Calu3 (cell line): ENCODE measurements around the gene ZBTB20. TPM values are rescaled to one million over a fixed set of nuclear protein-coding genes. Genes with fewer than 3 reads are reported as not detected.

Experiments used
- BruUV-seq: library from RNA; stranded (reverse); fragments of 400-500 nt; replicated peaks from 2 replicates; lab custom pipeline; 2021; lab: Mats Ljungman, UMichigan
- CTCF ChIA-PET: fragments of 300-600 bp; sonication (Branson Sonifier 250); formaldehyde crosslinking; loops from one replicate; lab custom pipeline; 2022; ENCODE audit warnings: antibody characterized with exemption; lab: Charles Lee
- DNase-seq: peaks from one replicate; pipeline ENCODE4 v3.0.0; 2022
- H3K27ac Mint-ChIP-seq: one replicate; pipeline ENCODE4 v1.8.0; 2022; ENCODE audit warnings: mixed read lengths; ENCODE audit not compliant: unreplicated experiment
- H3K27me3 Mint-ChIP-seq: one replicate; pipeline ENCODE4 v1.8.0; 2022; ENCODE audit warnings: mixed read lengths; ENCODE audit not compliant: unreplicated experiment
- H3K36me3 Mint-ChIP-seq: one replicate; pipeline ENCODE4 v1.8.0; 2022; ENCODE audit warnings: mild to moderate bottlenecking, moderate library complexity, mixed read lengths; ENCODE audit not compliant: insufficient read depth, unreplicated experiment
- H3K4me1 Mint-ChIP-seq: one replicate; pipeline ENCODE4 v1.8.0; 2022; ENCODE audit warnings: mild to moderate bottlenecking, low read depth, mixed read lengths; ENCODE audit not compliant: unreplicated experiment
- H3K4me3 Mint-ChIP-seq: one replicate; pipeline ENCODE4 v1.8.0; 2022; ENCODE audit warnings: mild to moderate bottlenecking, low read depth, moderate library complexity, mixed read lengths; ENCODE audit not compliant: unreplicated experiment
- H3K9me3 Mint-ChIP-seq: one replicate; pipeline ENCODE4 v1.8.0; 2022; ENCODE audit warnings: low read depth, mixed read lengths; ENCODE audit not compliant: unreplicated experiment
- intact Hi-C: fragments of 100-400 bp; cut with micrococcal nuclease; formaldehyde crosslinking; loops from one replicate; pipeline ENCODE4 v1.10.0; 2022; ENCODE audit not compliant: unreplicated experiment
- total RNA-seq: library from RNA; stranded (reverse); gene quantifications from 2 replicates; pipeline ENCODE4 v1.2.3, GENCODE V29; 2022
- TF ChIP-seq, protein P1 (sequence below): fragments of 200-600 bp; IDR thresholded peaks from one replicate; pipeline ENCODE4 v1.8.0; 2022; ENCODE audit warnings: antibody characterized with exemption; ENCODE audit not compliant: unreplicated experiment

The ZBTB20 gene
- total RNA-seq, 1 experiment from 2014 or later = 24.1 TPM

- H3K27me3 Mint-ChIP-seq = no peaks in the 10 kb centered on the region
- H3K36me3 Mint-ChIP-seq = no peaks in the 10 kb centered on the region
- intact Hi-C loops = no loop called here
- CTCF ChIA-PET = interaction anchor here (0.6 kb wide), 1 partner anchor 67 kb away, joined by 7 read pairs; no protein-coding TSS in a partner anchor
- TF ChIP-seq, protein P1, sequence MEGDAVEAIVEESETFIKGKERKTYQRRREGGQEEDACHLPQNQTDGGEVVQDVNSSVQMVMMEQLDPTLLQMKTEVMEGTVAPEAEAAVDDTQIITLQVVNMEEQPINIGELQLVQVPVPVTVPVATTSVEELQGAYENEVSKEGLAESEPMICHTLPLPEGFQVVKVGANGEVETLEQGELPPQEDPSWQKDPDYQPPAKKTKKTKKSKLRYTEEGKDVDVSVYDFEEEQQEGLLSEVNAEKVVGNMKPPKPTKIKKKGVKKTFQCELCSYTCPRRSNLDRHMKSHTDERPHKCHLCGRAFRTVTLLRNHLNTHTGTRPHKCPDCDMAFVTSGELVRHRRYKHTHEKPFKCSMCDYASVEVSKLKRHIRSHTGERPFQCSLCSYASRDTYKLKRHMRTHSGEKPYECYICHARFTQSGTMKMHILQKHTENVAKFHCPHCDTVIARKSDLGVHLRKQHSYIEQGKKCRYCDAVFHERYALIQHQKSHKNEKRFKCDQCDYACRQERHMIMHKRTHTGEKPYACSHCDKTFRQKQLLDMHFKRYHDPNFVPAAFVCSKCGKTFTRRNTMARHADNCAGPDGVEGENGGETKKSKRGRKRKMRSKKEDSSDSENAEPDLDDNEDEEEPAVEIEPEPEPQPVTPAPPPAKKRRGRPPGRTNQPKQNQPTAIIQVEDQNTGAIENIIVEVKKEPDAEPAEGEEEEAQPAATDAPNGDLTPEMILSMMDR = no peak
- DNase-seq = no peak
- no peak overlapping the region for H3K27ac Mint-ChIP-seq
- H3K9me3 Mint-ChIP-seq = no peaks in the 10 kb centered on the region
- H3K4me3 Mint-ChIP-seq = no peak overlapping the region
- BruUV-seq = no TSS peak
- H3K4me1 Mint-ChIP-seq = no peaks in the 10 kb centered on the region
Observed at GRCh38 chr3:114858329-114858728, 288.8 kb downstream of the ZBTB20 start.

GRCh38 chr3:114857299-114857701 lies 289.8 kb downstream of the ZBTB20 start:
- Mint-ChIP-seq H3K36me3 (no peaks in the 10 kb centered on the region), H3K4me3 (no peak overlapping the region), H3K4me1 (no peaks in the 10 kb centered on the region), H3K9me3 (no peaks in the 10 kb centered on the region), H3K27me3 (no peaks in the 10 kb centered on the region), H3K27ac (no peak overlapping the region)
- intact Hi-C loops = no loop called here
- no TSS peak for BruUV-seq
- TF ChIP-seq, protein P1 = no peak
- CTCF ChIA-PET = no interaction called here
- DNase-seq = no peak

DNA sequence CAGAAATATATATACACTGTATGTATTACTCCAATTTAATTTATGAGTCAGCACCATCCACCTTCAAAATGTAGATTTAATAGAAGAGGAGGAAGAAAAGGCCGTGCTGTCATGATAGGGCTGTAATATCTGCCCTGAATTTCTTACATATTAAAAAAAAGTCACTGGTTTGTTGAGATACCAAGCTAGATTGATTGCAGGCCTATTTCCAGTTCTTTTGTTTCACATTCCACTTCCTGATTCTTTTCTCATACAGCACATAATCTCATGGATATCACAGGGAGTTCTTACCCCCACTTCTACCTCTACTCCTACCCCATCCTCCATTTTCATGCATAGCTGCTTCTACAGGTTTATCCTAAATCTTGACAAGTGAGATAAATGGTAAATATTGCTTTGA lies 290.3 kb downstream of the ZBTB20 start:
- DNase-seq = no peak
- H3K27me3 Mint-ChIP-seq = no peaks in the 10 kb centered on the region
- H3K9me3 Mint-ChIP-seq = no peaks in the 10 kb centered on the region
- TF ChIP-seq, protein P1 = no peak
- H3K36me3 Mint-ChIP-seq = no peaks in the 10 kb centered on the region
- no TSS peak for BruUV-seq
- no peaks in the 10 kb centered on the region for H3K4me1 Mint-ChIP-seq
- intact Hi-C loops = no loop called here
- no peak overlapping the region for H3K27ac Mint-ChIP-seq
- CTCF ChIA-PET = no interaction called here
- no peak overlapping the region for H3K4me3 Mint-ChIP-seq

DNA sequence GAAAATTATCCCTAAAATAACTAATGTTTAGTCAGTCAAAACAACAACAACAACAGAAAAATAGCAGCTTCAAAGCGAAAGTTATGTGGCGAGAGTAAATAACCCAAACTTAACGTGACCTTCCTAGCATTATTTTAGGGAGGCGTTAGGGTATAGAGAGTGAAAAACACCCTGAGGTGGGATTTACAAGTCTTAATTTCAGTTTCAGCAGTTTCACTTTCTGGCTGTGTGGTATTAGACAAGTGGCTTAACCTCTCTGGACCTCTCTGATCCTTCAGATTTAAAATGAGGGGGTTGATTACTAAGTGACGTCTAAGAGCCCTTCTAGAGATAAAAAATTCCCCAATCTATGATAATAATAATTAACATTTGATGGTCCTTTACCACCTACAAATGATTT lies 291.2 kb downstream of the ZBTB20 start:
- Mint-ChIP-seq H3K9me3 (no peaks in the 10 kb centered on the region), H3K36me3 (no peaks in the 10 kb centered on the region), H3K27me3 (no peaks in the 10 kb centered on the region), H3K27ac (no peak overlapping the region), H3K4me1 (no peaks in the 10 kb centered on the region), H3K4me3 (no peak overlapping the region)
- DNase-seq = no peak
- TF ChIP-seq, protein P1 = no peak
- intact Hi-C loops = no loop called here
- BruUV-seq = no TSS peak
- CTCF ChIA-PET = no interaction called here
